ENCODE measurements around the gene ANKRD18A. TPM values are rescaled to one million over a fixed set of nuclear protein-coding genes. Genes with fewer than 3 reads are reported as not detected.

Gene ANKRD18A
- total RNA-seq, 2 donors from 2014 or later: 5.3 to 8.0 TPM

GRCh38 chr9:38521762-38522161, 98.6 kb downstream of the ANKRD18A start:
- H3K36me3 ChIP-seq (ENCODE audit: control insufficient read depth, insufficient read depth, low read length): no peaks in the 10 kb centered on the region
- no peak for TF ChIP-seq CTCF (conservative IDR thresholded peaks at IDR 0.05)
- Mint-ChIP-seq H3K4me1 (peaks cover 4% of the 10 kb centered on the region), H3K27me3 (ENCODE audit: insufficient read depth) (peaks cover 6% of the 10 kb centered on the region), H3K36me3 (ENCODE audit: low read depth) (no peaks in the 10 kb centered on the region), H3K9me3 (no peaks in the 10 kb centered on the region), H3K4me3 (no peak overlapping the region), H3K27ac (no peak overlapping the region)
- H3K27ac ChIP-seq (ENCODE audit: low read depth, low read length): no peak overlapping the region
- no peaks in the 10 kb centered on the region for H3K9me3 ChIP-seq (ENCODE audit: control insufficient read depth, low read length)
- 88 to 100% methylated on average over 1 to 2 of the region's 2 CpGs for WGBS, 2 experiments (ENCODE audit: insufficient coverage in 1 of 2, insufficient read length in 1 of 2)
- no peak overlapping the region for H3K9ac ChIP-seq (ENCODE audit: extremely low read depth, low read length, poor library complexity, severe bottlenecking)
- H3K27me3 ChIP-seq (ENCODE audit: control insufficient read depth, insufficient read depth, low read length, poor library complexity, severe bottlenecking): no peaks in the 10 kb centered on the region
- H3K4me3 ChIP-seq (ENCODE audit: low read length): no peak overlapping the region
- H3K4me1 ChIP-seq (ENCODE audit: control insufficient read depth, insufficient read depth, low read length): no peaks in the 10 kb centered on the region
- no peak for DNase-seq

Other genes starting within 250 kb of the ANKRD18A start
- gene ALDH1B1, start 227.9 kb downstream of the ANKRD18A start, total RNA-seq: 10 to 100 TPM; 47.7 to 59.9 TPM
- 10 to 100 TPM; 40.5 to 90.3 TPM for gene IGFBPL1, start 196.1 kb downstream of the ANKRD18A start, total RNA-seq
- not detected for gene FAM240B, start 99.5 kb upstream of the ANKRD18A start, total RNA-seq